Esophagus squamous epithelium (tissue), 4 donors: Measurements from ENCODE around the gene MTMR3.

Experiments
- POLR2A ChIP-seq, 4 donors: fragments of 450-650 bp; IDR thresholded peaks; one replicate each; pipeline ENCODE4 v1.6.1; 2017; ENCODE audit warnings: antibody characterized with exemption in 4 of 4, mild to moderate bottlenecking in 4 of 4, moderate library complexity in 3 of 4
- TF ChIP-seq, protein P1 (sequence below), 6 experiments: fragments of 450-650 bp in 4 of 6; fragments of 200-600 bp in 2 of 6; sonication (generic) in 2 of 6; IDR thresholded peaks; one replicate each; pipeline ENCODE4 v1.5.1; 2016 to 2019; ENCODE audit warnings: antibody characterized with exemption in 6 of 6, mild to moderate bottlenecking in 4 of 6, moderate library complexity in 4 of 6

DNA sequence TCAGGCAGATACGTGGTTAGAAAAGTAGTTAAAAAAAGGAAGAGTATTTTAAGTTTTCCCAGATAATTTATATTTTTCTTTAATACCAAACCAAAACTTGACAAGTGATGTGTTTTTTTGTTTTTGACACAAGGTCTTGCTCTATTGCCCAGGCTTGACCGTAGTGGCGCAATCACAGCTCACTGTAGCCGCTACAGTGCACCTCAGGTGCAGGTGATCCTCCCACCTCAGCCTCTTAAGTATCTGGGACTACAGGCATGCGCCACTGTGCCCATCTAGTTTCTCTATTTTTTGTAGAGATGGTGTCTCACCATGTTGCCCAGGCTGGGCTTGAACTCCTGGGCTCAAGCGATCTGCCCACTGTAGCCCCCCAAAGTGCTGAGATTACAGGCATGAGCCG, 92.5 kb downstream of the MTMR3 start:
- no peak for TF ChIP-seq POLR2A (IDR thresholded peaks at IDR 0.05)
- TF ChIP-seq, protein P1, sequence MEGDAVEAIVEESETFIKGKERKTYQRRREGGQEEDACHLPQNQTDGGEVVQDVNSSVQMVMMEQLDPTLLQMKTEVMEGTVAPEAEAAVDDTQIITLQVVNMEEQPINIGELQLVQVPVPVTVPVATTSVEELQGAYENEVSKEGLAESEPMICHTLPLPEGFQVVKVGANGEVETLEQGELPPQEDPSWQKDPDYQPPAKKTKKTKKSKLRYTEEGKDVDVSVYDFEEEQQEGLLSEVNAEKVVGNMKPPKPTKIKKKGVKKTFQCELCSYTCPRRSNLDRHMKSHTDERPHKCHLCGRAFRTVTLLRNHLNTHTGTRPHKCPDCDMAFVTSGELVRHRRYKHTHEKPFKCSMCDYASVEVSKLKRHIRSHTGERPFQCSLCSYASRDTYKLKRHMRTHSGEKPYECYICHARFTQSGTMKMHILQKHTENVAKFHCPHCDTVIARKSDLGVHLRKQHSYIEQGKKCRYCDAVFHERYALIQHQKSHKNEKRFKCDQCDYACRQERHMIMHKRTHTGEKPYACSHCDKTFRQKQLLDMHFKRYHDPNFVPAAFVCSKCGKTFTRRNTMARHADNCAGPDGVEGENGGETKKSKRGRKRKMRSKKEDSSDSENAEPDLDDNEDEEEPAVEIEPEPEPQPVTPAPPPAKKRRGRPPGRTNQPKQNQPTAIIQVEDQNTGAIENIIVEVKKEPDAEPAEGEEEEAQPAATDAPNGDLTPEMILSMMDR (IDR thresholded peaks at IDR 0.05), result no peak
